ENCODE measurements around the gene AIMP1.
A peak's percentile ranks its signal among the peaks of the same experiment; 100 is the strongest.
"Not testable (repeated sequence)": the region's sequence is repeated elsewhere in the genome, so short reads cannot be mapped to it uniquely, and the experiment has no call there.

Gene AIMP1

DNA sequence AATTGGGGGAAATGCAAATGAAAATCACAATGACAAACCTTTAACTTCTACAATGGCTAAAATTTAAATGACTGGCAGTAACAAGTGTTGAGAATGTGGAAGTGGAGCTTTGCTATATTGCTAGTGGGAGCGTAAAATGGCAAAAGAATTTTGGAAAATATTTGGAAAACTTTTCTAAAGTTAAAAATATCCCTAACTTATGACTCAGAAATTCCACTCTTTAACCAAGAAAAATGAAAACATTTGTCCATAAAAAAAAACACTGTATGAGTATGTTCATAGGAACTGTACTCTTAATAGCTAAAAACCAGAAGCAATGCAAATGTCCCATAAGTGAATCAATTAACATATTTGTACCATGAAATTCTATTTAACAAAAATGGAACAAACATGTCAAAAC, 4.0 kb upstream of the AIMP1 start:
- no peak for DNase-seq (ENCODE audit: low read depth in 2 of 2)

DNA sequence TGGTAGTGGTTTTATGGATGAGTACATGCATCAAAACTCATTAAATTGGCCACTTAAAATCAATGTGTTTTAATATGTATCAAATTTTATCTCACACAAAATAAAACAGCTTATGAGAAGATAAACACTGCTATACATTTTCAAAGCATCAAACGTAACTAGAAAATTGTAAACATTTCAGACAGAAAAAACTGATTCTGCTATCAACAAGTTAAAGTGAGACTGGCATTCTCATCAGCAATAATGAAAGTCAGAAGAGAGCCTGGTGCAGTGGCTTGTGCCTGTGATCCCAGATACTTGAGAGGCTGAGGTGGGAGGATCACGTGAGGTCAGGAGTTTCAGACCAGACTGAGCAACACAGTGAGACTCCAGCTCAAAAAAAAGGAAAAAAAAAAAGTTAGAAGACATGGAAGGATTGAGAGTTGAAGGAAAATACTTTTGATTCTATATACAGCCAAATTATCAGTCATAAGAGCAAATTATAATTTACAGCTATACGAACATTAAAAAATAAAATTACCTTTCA, 3.3 kb upstream of the AIMP1 start:
- DNase-seq (ENCODE audit: low read depth in 2 of 2): no peak

DNA sequence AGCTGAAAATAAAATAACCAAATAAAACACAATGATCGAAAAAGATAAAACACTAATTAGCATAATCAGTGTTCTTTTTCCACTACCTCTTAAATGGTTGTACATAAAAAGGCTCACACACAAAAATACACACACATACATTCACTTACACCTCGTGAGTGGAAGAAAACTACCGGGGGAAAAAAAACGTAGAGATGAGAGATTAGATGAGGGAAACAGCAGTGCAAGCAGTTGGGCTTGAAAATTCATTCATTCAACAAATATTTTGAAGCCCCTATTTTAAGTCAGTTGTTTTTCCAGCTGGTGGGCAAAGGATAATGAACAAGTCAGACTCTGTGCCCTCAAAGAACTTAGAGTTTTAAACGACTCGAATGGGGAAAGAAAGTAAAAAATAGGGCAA, 1.4 kb upstream of the AIMP1 start:
- DNase-seq (ENCODE audit: low read depth in 2 of 2): no peak

DNA sequence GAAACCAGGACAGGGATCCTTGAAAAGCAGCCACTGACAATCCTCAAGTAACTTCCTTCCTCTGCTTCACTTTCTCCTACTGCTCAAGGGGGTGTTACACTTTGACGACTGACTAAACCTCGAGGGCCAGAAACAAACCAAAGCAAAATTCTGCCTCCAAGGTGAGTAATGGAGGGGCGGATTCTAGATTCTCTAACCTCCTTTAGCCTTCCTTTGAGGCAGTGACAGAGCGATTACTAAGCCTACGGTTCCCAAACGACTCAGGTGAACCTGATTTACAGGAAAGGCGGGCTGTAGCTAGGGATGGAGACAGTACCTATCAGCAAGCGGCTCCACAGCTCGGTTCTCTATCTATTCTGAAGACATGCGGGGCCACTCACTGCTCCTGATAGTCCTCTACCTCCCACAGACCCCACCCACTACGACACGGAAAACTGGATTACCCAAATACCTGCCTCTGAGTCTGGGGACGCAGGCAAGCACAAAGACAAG, 828 bp upstream of the AIMP1 start:
- DNase-seq (ENCODE audit: low read depth in 2 of 2): peak; percentile 14 to 21

DNA sequence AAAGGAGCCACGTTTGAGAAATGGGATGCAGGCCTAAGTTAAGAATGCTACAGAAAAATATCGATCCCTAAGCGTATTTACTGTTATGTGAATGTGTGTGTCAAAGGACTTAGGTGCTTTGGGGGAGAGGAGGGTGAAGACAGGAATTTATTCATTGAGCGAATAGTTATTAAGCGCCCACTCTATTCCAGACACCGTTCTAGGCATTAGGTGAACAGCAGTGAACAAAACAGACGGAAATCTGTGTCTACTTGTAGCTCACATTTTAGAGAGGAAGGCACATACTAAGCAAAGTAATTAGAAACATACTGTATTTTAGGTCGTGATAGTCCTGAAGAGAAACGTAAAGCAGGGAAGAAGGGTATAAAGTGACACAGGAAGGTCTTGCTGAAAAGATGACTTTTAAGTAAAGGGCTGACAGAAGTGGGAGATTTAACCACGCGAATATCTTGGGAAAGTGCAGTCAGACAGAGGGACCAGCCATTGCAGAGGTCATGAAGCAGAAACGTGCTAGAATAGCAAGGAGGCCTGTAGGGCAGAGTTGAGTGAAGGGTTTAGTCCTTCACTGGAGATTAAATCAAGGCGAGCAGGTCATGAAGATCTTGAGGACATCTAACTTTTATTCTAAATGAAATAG, 541 bp downstream of the AIMP1 start:
- DNase-seq (ENCODE audit: low read depth in 2 of 2): no peak

DNA sequence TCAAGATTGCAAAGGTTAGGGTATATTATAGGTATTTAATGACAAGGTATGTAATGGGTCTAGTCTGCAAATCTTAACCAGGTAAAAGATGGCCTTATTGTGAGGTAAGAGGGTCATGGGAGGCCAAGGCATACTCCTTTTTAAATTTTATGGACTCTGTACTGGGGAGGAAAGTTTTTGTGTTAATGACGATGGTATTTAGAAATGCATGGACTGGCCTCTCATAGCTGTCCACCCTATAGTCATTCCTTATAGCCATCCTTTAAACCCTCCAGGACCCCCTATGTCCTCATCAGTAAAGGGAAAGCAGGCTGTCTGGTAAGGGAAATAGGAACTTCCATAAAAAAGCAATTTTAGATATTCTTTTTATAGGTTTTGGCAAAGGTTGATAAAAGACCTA, 1.5 kb downstream of the AIMP1 start:
- DNase-seq (ENCODE audit: low read depth in 2 of 2): no peak

DNA sequence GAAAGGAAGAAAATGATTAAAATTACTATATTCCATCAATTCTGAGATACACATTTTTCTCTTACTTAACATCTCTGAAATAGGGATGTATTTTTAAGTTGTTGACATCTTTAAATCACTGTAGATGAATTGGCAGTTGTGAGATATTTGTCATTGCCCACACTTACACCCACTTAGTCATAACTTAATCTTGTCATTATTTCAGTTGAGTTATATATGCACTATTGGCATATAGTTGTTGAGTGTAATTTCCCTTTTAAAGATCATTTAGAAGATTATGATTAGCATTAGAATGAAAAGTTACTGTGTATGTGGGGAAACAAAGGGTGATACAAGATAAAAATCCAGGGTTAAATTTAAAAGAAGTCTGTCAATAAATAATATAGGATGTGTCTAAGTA, 2.2 kb downstream of the AIMP1 start:
- no peak for DNase-seq (ENCODE audit: low read depth in 2 of 2)

DNA sequence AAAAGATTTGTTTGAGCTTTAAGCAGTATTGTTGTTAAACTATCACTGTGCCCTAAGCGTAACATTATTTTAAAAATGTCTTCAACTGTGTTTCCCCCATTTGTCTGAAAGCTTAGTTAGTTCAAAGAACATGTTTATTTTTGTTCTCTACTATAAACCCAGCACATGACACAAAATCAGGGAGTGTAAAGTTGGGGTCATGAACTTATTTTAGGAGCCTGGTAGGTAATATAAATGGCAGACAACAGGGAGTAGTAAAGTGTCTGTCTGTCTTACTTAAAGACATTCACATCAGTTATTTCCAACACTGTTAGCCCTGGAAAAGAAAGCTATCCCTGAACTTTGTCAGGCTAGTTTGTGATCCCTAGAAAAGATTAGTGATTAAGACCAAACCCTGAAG, 3.9 kb downstream of the AIMP1 start:
- DNase-seq (ENCODE audit: low read depth in 2 of 2): no peak

DNA sequence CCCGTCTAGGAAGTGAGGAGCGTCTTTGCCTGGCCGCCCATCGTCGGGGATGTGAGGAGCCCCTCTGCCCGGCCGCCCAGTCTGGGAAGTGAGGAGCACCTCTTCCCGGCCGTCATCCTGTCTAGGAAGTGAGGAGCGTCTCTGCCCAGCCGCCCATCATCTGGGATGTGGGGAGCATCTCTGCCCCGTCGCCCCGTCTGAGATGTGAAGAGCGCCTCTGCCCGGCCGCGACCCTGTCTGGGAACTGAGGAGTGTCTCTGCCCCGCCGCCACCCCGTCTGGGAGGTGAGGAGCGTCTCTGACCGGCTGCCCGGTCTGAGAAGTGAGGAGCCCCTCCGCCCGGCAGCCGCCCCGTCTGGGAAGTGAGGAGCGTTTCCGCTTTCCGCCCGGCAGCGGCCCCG, 4.8 kb downstream of the AIMP1 start:
- not testable (repeated sequence) for DNase-seq (ENCODE audit: low read depth in 2 of 2)

DNA sequence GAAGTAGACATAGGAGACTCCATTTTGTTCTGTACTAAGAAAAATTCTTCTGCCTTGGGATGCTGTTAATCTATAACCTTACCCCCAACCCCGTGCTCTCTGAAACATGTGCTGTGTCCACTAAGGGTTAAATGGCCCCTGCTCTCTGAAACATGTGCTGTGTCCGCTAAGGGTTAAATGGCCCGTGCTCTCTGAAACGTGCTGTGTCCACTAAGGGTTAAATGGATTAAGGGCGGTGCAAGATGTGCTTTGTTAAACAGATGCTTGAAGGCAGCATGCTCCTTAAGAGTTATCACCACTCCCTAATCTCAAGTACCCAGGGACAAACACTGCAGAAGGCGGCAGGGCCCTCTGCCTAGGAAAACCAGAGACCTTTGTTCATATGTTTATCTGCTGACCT, 5.5 kb downstream of the AIMP1 start:
- not testable (repeated sequence) for DNase-seq (ENCODE audit: low read depth in 2 of 2)

DNA sequence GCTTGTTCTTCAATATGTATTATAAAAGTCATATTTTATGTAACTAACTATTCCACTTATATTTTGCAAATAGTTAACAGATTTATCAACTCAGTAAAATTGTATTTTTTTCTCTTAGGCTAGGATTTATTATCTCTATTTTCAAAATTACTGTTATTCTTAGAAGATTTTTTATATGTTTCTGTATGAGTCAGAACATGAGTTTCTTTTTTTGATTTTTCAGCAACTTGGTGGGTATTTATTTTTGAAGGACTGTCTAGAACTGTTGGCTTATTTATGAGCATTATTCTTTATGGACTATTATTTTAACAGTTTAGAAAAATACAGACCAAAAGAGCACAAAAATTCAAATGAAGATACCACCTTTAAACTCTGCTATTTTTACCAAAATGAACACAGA, 6.8 kb downstream of the AIMP1 start:
- DNase-seq (ENCODE audit: low read depth in 2 of 2): no peak

DNA sequence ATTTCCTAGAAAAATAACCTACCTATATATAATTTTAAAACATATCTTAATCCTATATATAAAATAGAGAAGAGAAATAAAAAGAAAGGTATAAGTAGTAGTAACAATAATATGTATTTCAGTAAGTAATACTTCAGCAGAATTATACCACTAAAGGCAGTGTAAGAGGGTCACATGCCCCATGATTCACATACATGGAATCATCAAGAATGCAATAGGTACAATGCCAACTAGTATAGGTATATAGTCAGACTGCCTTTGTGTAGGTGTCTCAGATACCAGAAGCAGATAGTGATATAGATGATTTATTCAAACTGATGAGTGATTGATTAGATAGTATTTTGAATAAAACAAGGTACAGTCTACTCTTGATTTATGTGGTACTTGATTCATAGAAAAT, 9.4 kb downstream of the AIMP1 start:
- DNase-seq (ENCODE audit: low read depth in 2 of 2): no peak

DNA sequence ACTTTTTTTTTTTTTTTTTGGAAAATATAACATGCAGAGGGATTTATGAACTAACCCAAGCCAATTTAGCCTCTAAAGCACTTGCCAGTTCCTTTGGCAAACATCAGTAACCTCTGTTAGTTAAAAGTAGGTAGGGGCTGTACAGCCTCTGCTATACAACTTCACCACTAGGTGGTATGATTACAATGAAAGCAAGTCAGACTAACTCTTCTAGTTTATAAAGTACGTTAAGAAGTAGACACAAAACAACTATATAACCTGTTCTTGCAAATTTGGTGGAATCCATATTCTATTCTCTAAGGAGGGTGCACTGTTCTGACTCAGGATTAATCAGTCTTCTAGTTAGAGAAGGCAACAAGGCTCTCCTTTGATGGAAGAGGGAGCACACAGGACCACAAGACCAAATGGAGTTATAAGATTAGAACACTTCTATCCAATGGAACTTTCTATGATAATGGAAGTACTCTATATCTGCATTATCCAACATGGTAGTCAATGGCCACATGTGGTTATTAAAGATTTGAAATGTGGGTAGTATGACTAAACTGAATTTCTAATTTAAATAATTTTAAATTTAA, 12.8 kb downstream of the AIMP1 start:
- no peak for DNase-seq (ENCODE audit: low read depth in 2 of 2)

DNA sequence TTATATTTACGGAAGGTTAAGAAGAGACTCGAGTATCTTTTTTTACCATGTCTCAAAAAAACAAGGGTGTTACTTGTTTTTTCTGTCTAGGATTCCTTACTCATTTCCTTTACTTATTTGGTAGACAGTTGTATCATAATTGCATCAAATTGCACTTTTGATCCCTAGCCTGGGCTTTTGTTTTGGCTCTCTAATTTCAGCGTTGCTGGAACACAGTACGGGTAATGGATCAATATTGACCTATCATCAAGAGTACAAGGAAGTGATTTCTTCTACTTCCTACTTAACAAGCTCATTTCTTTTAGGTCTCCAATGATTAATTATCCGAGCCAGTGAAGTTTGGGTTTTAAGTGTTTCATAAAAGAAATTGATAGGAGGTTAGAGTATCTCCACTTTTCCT, 16.8 kb downstream of the AIMP1 start:
- DNase-seq (ENCODE audit: low read depth in 2 of 2): no peak

DNA sequence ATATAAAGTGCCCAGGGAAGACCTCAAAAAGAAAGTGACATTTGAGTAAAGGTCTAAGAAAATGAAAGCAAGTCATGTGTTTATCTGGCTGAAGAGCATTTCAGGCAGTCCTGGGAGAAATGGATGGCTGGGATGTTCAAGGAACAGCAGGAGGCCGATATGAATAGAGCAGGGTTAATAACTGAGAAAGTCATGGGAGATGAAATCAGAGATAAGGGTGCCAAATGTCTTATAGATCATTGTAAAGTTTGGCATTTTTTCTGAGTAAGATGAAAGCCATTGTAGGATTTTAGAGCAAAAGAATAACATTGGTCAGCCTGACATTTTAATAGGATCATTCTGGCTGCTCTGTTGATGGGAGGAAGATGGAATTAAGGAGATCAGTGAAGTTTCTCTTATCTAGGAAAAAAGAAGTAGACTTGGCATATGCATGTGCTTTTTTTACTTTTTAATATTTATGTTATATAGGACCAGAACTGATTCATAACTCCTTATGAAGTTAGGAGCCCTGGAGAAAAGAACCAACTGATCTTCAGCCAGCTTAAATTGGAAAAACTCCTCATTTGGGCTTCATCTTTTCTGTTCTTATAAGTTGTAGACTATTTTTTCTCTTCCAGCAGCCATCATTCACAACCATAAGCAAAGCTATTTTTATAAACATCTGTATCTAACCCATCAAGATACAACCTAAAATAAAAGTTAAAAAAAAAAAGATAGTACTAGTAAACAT, 18.6 kb downstream of the AIMP1 start:
- no peak for DNase-seq (ENCODE audit: low read depth in 2 of 2)

DNA sequence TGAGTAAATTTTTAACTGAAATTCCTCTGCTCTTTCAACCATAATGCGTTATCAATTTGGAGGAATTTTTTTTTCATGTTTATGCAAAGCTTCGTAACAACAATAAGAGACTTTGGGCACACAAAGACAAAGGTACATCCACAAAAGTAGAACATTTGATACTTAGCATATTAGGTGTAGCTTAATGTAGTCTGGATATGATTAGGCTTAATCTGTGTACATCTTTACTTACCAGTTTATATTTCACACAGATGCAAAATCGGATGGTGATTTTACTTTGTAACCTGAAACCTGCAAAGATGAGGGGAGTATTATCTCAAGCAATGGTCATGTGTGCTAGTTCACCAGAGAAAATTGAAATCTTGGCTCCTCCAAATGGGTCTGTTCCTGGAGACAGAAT, 20.3 kb downstream of the AIMP1 start:
- no peak for DNase-seq (ENCODE audit: low read depth in 2 of 2)

DNA sequence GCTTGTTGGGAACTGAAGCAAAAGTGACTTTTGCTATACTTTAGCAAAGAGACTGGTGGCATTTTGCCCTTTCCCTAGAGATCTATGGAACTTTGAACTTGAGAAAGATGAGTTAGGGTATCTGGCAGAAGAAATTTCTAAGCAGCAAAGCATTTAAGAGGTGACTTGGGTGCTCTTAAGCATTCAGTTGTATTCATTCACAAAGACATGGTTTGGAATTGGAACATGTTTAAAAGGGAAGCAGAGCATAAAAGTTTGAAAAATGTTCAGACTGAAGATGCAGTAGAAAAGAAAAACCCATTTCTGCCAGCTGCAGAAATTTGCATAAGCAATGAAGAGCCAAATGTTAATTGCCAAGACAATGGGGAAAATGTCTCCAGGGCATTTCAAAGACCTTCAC, 21.6 kb downstream of the AIMP1 start:
- DNase-seq (ENCODE audit: low read depth in 2 of 2): no peak

DNA sequence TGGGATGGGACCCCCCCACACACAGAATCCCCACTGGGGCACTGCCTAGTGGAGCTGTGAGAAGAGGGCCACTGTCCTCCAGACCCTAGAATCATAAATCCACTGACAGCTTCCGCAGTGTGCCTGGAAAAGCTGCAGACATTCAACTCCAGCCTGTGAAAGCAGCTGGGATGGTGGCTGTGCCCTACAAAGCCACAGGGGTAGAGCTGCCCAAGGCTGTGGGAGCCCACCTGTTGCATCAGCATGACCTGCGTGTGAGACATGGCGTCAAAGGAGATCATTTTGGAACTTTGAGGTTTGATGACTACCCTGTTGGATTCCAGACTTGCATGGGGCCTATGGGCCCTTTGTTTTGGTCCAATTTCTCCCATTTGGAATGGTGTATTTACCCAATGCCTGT, 22.3 kb downstream of the AIMP1 start:
- no peak for DNase-seq (ENCODE audit: low read depth in 2 of 2)

DNA sequence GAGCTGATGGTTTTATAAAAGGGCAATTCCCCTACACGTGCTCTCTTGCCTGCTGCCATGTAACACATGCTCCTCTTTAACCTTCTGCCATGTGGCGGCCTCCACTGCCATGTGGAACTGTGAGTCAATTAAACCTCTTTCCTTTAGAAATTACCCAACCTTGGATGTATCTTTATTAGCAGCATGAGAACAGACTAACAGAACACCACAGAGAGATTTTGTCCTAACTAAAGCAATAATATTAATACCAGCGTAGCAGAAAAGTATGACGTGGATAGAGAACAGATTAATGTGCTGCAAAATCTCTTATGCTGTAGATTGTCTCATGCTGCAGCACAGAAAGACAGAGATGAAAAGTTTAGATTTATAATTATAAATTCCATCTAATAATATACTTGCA, 23.1 kb downstream of the AIMP1 start:
- no peak for DNase-seq (ENCODE audit: low read depth in 2 of 2)

DNA sequence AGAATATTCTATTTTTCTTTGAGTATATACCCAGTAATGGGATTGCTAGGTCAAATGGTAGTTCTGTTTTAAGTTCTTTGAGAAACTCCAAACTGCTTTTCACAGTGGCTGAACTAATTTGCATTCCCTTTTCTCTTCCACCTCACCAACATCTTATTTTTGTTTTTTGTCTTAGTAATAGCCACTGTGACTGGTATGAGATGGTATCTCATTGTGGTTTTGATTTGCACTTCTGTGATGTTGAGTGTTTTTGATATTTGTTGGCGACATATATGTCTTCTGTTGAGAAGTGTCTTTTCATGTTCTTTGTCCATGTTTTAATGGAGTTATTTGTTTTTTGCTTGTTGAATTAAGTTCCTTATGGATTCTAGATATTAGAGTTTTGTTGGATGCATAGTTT, 24.4 kb downstream of the AIMP1 start:
- no peak for DNase-seq (ENCODE audit: low read depth in 2 of 2)

DNA sequence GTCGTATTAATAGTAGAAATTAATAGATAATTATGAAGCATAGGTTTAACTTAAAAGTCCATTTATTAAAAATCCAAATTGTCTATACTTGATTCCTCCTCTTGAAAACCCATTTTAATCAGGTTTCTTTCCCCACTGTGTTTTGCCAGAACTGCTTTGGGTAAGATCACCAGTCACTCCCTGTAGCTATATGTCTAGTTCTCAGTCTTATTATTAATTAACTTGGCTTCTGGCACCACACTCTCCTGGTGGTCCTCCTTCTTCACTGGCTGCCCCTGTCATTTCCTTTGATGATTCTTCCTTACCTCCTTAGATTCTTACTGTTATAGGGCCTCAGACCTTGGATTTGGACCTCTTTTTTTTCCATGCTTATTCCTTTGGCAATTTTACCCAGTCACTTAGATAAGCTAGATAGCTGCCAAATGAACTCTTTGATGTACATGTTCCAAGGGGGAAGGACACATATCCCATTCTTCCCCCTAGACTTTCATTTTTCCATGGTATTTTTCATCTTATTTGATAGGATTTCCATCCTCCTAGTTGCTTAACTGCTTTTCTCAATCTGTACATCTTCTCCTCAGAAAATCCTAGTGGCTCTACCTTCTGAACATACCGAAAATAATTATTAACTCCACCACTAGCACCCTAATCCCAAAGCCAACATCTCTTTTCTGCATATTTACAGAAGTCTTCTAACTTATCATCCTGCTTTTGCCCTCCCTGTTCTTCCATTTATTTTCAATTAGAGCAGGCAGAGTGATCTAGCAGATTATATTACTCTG, 27.7 kb downstream of the AIMP1 start:
- DNase-seq (ENCODE audit: low read depth in 2 of 2): no peak

DNA sequence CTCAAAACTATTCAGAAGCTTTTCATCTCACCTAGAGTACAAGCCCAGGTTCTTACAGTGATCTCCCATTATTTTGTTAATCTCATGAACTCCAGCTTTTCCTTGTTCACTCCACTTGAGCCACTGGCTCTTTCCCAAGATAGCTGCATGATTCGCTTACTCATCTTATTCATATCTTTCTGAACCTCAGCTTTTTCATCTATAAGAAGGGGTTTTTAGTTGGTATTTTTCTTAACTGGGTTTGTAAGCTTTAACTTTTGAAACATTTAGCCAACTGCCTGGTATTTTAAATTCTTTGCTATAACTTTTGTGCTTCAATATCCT, 28.3 kb downstream of the AIMP1 start:
- DNase-seq (ENCODE audit: low read depth in 2 of 2): no peak
